ENCODE results near the gene LRRC18.

- no peak for TF ChIP-seq POLR2A (IDR thresholded peaks at IDR 0.05)
- TF ChIP-seq, protein P1, sequence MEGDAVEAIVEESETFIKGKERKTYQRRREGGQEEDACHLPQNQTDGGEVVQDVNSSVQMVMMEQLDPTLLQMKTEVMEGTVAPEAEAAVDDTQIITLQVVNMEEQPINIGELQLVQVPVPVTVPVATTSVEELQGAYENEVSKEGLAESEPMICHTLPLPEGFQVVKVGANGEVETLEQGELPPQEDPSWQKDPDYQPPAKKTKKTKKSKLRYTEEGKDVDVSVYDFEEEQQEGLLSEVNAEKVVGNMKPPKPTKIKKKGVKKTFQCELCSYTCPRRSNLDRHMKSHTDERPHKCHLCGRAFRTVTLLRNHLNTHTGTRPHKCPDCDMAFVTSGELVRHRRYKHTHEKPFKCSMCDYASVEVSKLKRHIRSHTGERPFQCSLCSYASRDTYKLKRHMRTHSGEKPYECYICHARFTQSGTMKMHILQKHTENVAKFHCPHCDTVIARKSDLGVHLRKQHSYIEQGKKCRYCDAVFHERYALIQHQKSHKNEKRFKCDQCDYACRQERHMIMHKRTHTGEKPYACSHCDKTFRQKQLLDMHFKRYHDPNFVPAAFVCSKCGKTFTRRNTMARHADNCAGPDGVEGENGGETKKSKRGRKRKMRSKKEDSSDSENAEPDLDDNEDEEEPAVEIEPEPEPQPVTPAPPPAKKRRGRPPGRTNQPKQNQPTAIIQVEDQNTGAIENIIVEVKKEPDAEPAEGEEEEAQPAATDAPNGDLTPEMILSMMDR (IDR thresholded peaks at IDR 0.05), result no peak
These were observed 1.3 kb upstream of the LRRC18 start for GRCh38 chr10:48940958-48941357.
